Activated CD4-positive, alpha-beta T cell treated with anti-CD3 and anti-CD28 coated beads, Interleukin-2, amount 50 U/mL, for 24 hours (primary cell): ENCODE data around the gene IRX5.

Experiments
- DNase-seq, 2 donors: peaks; one replicate each; pipeline ENCODE4 v3.0.0-alpha.2; 2020; ENCODE audit warnings: low read depth in 1 of 2, low spot score in 1 of 2

The IRX5 gene

DNA sequence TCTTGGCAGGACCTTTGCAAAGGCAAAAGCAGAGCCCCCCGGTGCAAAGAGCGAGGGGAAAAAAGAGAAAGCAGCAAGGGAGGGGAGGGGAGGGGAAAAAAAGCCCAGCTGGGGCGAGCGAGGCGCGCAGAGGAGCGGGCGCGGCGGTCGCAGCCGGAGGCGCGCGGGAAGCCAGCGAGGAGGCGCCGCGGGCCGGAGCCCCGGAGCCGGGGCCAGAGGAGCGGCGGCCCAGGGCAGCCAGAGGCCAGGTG lies 129 bp downstream of the IRX5 start:
- DNase-seq, result no peak

DNA sequence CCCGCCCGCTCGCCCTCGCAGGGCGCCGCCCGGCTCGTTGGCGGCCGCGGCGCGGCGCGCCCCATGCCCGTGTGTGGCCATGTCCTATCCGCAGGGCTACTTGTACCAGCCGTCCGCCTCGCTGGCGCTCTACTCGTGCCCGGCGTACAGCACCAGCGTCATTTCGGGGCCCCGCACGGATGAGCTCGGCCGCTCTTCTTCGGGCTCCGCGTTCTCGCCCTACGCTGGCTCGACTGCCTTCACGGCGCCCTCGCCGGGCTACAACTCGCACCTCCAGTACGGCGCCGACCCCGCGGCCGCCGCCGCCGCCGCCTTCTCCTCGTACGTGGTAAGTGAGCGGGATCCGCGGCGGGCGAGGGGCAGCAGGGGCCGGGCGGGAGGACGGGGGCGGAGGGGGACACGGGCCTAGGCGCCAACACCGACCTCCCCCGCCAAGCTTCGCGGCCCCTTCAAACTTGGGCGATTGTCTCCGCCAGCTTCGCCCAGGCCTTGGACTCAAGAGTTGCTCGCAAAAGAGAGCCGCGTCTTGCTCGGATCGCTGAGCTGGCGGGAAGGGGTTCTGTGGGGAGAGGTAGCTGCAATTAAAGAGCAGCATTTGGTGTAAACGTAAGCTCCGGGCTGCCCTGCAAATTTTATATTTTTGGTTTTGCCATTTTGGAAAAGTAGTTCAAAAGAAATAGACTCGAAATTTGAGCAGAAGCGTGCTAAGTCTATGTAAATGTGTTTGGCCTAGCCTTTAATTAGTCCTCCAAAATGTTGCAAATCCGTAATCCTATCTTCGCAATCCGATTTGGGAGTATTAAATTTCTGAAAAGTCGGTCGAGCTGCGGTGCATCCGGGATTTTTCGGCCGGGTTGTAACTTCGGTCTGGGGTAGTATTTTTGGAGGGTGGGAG lies 702 bp downstream of the IRX5 start:
- DNase-seq, result no peak

DNA sequence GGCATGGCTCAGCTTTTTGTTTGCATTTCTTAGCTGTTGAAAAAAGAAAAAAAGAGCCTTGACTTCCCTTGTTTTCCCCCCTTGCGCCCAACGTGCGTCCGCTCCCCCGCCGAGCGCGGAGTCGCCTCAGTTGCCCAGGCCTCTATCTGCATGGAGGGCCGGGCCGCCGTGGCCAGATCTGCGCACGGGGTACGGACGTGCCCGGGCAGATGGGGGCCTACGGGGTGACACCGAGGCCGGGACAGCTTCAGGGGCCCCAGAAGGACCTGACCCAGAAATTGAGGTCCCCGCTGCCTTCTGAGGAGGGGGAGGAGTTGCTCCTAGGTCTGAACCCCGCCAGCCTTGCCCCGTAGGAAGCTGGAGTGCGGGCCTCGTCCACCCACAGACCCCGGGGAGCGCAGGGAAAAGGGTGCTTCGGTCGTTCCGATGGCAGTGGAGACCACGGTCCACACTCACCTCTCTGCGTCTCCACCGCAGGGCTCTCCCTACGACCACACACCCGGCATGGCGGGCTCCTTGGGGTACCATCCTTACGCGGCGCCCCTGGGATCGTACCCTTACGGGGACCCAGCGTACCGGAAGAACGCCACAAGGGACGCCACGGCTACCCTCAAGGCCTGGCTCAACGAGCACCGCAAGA lies 1.5 kb downstream of the IRX5 start:
- no peak for DNase-seq

DNA sequence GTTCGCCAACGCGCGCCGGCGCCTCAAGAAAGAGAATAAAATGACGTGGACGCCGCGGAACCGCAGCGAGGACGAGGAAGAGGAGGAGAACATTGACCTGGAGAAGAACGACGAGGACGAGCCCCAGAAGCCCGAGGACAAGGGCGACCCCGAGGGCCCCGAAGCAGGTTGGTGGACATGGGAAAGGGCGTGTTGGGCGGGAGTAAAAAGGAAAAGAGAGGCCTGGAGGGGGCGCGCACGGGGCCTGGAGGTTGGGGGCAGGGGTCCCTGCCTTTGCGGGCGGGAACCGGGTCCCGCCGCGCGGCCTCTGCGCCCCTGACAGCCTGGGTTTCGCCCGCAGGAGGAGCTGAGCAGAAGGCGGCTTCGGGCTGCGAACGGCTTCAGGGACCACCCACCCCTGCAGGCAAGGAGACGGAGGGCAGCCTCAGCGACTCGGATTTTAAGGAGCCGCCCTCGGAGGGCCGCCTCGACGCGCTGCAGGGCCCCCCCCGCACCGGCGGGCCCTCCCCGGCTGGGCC lies 2.1 kb downstream of the IRX5 start:
- DNase-seq, result no peak

DNA sequence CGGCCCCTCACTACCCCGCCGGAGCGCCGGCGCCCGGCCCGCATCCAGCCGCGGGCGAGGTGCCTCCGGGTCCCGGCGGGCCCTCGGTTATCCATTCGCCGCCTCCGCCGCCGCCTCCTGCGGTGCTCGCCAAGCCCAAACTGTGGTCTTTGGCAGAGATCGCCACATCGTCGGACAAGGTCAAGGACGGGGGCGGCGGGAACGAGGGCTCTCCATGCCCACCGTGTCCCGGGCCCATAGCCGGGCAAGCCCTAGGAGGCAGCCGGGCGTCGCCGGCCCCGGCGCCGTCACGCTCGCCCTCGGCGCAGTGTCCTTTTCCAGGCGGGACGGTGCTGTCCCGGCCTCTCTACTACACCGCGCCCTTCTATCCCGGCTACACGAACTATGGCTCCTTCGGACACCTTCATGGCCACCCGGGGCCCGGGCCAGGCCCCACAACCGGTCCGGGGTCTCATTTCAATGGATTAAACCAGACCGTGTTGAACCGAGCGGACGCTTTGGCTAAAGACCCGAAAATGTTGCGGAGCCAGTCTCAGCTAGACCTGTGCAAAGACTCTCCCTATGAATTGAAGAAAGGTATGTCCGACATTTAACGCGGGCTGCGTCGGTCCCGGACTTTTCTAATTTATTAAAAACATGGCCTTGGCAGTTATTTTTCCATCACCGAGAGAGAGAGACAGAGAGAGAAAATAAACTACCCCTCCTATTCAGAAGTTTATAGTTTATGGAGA lies 2.8 kb downstream of the IRX5 start:
- no peak for DNase-seq

DNA sequence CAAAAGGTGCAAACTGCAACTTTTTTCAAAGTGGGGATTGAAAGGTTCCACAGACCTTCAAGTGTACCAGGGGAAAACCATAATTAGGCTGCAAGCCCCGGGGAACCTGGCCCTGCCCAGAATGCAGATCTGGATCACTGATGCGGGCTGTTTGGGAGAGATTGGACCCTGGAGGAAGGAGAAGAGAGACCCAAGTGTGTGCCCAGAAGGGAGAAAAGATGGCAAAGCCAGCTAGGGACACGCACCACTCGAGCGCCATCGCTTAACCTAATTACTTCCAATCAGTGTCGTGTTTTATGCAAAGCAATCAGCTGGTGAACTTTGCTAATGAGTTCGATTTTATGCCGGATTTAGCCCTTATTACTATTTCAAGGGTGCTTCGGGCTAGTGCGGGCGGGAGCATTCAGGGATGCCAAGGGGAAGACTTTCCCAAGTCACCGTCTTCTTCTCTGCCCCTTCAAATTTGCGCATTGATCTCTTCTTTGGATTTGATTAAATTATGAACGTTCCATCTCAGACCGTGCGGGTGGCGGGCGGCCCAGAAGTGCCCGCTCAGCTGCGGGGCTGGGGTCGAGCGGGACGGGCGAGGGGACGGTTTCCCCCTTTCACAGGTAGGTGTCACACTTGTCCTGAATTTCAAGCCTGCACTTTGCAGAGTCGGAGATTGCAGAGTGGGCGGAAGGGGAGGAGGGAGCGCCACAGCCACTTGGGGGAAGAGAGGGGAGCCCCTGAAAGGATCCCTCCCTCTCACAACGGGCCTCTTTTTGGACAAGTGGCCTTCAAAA lies 4.0 kb downstream of the IRX5 start:
- no peak for DNase-seq

DNA sequence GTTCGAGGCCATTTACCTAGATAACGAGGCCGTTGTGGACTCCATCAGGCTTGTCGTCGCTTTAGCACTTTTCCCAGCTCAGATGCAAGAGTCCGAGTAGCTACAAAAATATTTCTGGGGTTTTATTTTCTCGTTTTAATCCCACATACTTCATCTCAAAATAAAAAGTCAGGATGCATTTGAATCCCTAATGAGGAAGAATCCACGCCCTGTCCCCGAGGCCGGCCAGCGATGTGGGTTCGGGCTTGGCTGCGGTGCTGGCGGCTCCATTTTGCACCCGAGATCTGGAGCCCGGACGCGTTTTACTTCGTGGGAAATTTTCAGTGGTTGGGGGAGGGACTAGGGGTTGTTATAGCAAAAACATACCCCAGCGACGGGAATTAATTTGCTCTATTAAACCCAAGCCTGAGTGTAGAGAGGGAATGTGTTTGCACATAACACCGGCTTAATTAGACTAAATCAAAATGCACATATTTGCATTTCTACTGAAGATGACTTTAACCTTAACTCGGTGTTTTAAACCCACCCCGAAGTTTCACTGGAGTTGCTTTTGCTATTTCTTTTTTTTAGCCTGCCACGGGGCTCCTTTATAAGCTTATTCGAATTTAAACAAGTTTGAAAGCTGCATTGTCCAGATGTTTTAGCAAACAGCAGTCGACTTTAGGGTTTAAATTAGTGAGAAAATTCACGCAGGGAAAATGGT lies 4.8 kb downstream of the IRX5 start:
- no peak for DNase-seq

DNA sequence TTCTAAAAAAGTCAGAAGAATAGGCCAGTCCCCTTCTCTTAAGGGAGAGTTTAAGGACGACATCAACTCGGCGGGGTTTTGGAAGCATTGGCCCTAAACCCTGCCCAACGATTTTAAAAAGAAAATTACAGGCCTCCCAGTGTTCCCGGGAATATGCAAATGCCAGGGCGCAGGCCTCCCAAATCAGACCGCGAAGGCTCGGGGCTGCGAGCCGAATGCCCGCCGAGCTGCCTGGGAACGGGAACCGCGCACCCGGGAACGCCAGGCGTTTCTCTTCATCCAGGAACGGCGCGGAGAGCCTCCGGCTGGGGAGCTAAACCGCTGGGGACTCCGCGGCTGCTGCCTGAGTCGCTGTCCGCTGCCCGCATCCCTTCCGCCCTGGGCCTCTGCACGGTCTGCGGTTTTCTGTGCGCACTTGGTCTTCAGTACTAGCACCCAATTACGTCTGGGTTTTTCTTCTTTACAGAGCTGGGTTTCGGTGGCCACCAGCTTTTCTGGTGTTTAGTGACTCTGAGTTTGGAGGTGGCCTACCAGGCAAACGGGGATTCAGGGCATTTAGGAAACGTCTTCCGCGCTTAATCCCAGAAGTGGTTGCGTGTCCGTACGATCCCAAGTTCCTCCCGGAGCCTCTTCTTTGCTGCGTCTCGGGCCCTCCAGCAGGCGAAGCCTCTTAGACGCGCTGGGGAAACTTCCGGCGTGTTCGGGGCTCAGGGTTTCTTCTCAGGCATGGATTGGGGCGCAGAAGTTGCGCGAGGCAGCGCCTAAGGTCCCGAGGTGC lies 5.7 kb downstream of the IRX5 start:
- no peak for DNase-seq

DNA sequence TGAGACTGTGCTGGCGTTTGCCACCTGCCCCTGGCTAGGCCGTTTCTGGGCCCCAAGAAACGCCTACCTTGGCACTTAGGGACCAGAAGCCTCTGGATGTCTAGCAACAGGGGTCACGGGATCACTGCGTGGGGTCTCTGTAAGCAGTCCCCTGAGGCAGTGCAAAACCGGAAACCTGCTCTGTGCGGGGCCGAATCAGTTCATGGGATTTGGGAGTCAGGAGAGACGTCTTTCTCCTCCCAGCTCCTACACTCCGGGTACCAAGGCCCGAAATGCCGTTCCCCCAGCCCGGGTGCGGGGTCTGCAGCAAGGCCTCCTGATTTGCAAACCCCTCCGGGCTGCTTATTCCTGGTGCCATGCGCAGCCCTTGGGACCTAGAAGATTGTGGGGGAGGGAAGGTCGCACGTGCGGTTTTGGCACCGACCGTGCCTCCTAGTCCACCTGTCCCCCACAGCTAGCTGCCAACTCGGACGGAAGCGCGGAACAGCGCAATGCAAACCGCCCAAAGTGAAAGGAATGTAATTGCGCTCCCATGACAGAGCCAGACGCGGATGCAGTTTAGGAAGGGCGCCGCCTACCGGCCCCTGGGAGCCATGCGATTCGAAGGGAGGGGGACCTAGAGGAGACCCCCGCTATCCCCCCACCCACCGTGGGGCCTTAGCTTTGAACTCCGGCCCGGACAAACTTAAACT lies 6.5 kb downstream of the IRX5 start:
- DNase-seq, result no peak

DNA sequence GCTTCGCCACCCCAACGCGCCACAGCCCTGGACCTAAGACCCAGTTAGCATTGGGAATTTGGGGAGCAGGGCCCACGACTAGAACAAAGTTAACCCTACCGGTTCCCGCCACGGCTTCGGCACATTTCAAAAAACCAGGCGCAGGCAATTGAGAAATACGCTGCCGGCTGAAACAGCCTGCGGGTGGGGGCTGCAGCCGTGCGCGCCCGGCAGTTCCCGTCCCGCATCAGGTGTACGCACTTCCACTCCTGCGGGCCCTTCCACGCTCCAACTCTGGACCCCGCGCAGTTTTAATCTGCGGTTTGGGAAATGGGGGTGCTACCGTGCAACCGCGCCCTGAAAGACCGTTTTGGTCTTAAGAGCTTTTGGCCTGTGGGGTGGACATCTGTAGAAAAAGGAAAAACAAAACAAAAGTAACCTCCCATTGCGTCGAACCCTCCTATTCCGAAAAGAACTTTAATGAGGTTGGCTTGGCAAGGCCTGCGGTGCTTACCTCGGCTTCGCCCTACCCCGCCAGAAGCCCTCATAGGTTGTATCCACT lies 7.1 kb downstream of the IRX5 start:
- no peak for DNase-seq

DNA sequence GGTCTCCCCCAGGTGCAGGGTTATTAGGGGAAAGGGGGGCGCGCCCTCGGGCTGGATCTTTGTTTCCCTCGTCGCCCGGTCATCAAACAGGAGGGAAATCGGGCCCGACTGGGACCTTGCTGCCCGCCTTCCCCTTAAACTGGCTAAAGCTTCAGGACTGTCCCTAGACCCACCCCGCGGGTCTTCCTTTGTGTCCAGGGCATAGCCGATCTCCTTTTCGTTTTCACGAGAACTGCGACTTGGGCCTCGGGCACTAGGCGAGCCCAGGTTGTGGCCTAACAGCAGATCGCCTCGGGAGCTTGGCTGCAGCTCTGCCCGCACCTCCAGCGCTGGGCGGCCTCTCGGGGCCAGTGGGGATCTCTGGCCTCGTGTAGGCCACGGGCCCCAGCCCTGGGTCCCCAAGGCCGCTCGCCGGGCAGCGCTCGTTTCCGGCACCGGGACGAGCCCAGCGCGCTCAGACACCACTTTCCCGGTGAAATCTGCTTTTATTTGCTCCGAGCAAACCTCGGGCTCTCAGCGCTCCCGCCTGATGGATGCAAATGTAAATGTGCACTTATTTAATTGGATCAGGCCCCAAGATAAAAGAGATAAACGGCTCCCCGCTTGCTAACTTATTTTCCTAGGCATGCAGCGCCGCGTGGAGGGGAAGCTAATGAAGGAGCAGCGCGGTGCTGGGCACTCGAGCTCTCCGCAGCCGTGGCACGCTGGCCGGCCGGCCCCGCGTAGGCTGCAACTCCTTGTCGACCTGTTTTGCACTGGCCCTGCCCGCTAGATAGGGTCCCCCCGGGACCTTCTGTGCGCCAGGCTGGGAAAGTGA lies 7.8 kb downstream of the IRX5 start:
- DNase-seq, result no peak

DNA sequence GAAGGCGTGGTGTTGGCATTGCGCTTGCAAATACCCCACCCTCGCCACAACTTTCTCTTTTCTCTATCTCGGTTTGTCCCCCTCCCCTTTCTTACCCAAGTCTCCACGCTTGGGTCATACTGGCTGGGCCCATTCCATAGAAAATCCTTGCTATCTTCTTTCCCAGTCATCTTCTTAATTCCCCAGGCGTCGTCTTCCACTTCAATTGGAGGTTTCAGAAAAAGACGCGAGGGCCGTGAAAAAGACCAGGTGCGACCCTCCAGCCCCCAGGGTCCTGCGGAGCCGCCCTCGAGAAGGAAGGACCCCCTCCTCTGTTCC lies 8.3 kb downstream of the IRX5 start:
- no peak for DNase-seq

DNA sequence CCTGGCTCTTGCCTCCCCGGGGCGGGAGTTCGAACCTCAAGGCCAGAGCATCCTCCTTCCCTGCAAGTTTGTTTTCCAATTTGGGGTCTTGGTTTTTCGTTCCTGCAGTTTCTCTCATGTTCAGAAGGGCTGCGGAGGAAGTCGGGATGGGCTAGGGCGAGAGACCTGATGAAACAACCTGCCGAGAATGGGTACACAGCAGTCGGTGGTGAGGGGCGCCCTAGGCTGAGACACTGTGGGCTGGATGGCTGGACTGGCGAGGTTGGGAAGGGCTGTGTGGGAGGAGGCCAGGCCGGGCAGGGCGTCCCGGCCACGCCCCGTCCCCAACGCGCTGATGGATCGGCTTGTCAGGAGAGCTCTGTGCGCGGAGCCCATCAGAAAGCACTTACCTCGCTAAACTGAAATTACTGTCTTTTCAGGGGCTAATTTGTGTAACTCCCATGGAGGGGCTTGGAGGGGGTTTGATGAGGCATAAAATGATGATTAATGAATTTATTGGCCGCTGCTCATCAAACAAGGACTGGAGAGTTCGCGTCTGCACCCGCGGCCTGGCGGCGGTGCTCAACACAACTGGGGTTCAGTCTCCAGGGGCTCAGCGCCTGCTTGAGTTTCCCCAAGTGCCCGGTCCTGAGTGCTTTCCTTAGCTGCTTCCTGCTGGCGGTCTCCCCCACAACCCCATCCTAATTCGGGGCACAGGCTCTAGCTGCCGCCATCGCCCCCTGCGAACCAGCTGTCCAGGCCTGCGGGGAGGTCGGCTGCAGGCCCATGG lies 9.0 kb downstream of the IRX5 start:
- DNase-seq, result no peak

DNA sequence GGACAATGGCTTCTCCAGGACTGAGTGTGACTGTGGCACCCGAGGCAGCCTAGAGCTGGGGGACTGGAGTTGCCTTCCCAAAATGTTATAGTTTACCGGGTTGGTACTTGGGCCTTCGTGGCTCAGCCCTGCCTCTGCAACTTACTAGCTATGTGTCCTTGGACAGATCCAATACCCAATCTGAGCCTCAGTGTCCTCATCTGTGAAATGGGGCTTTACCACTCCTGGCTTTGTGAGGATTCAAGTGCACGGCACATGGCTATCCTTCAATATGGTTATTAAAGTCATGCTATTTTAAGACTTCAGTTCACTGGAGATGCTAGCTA lies 9.6 kb downstream of the IRX5 start:
- no peak for DNase-seq

DNA sequence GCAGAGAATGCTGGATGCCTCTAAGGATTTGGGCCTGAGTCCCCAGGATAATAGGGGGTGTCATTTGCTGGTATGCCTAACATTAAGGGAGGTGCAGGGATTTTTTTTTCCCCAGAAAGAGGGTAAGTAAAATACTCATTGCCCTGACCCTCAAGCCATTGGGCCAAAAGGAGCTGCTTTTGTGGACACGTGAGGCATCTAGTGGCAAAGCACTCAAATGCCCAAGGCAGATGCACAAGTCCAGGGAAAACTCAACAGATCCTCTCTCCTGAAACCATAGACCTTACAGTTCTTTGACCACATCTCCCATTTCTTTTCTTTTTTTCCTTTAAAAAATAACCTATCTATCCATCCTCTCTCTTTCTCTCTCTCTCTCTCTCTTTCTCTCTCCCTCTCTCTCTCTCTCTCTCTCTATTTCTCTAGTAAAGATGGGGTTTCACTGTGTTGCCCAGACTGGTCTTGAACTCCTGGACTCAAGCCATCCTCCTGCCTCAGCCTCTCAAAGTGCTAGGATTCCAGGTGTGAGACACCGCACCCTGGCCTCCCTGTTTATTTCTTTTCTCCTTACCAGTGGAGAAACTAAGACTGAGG lies 11.8 kb downstream of the IRX5 start:
- no peak for DNase-seq

DNA sequence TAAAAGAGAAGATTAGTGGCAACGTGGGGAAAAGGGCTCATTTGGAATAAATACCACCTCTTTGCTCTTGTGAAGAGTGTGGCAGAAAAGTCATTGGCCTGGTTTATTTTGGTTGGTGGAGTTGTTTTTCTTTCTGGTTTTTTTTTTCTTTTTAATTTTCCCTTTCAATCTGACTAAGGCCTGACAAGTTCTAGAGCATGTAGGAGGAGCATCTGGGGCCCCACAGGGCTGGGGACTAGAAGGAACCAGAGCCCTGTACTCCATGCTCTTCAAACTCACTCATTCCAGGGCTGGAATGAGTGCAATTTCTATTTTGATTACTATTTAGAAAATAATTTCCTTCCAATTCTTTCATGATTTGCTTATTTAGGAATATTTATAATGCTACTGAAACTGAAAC lies 13.3 kb downstream of the IRX5 start:
- no peak for DNase-seq

DNA sequence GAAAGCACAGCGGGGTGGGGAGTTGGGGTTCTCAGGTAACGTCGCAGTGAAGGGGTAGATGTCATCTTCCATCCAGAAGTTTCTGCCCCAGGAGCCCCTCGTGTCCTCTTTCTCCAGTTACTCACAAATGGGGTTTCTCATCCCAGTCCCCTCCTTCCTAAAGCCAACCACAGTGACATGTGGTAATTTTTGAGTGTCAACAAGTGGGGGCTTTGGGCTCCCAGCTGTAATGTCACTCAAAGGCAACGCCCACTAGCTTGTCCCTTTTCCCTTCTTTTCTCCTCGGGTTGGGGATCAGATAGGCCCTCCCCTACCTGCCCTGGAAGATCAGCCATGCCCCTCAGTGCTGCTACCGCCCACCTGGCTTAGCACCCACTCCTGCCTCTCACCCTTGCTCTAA lies 14.4 kb downstream of the IRX5 start:
- no peak for DNase-seq

DNA sequence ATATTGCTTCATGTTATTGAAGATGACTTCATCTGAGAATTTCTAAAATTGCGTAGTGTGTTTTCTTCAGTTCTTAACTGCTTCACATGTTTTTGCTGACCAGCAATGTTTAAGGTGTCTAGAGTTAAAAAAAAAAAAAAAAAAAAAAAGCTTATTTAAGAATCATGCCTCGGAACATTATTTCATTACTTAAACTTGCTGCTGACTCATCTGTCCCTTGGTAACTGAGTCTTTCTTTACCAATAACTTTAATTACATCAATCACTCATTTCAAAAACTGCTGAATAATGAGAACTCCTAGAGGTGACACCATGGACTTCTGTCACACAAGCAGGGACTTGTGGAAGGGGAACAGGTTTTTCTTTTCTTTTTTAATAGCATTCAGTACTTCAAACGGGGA lies 16.2 kb downstream of the IRX5 start:
- no peak for DNase-seq
